Islet precursor cell (in vitro differentiated cells): ENCODE results near the gene PEMT.

Experiments used
- DNase-seq: peaks from one replicate; pipeline ENCODE4 v3.0.0-alpha.2; 2018

The PEMT gene

DNA sequence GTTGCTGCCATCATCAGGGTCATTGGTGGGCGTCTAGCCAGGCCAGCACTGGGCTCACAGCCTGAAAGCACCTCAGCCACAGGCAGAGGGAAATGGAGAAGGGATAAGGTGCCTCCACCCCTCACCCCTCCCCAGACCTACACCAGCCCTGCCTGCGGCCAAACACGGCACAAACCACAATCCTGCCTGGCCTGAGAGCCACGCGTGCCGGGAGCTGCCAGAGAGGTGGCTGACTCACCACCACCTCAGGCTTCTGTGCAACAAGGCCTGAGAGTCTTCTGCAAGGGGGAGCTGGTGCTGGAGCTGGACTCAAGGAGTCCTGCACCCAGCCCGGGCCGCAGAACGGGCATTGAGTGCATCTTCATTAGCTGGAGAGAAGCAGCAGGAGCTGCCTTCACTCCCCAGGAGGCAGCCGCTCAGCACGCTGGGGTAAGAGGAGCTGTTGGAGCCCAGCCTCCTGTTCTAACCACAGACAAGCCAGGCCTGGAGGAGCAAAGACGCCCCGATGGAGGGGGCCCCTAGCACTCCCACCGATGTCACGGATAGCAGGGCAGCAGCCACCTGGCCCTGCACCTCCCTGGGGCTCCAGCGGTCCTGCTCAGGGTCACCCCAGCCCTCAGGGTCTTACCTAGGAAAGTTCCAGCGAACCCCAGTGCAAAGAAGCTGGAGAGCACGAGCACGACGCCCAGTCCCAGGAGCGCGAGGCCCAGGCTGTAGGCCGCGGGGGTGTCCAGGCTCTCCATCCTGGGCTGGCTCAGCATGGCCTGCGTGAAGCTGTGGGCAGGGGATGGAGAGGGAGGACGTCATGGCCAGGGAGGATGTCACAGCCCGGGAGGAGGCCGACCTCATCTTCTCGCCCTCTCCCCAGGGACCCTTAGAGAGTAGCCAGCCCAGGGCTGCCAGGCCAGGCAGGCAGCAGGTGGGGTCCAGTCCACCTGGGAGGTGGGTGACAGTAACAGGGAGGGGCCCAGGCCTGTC, 79.3 kb downstream of the PEMT start:
- DNase-seq: peak; percentile 89

DNA sequence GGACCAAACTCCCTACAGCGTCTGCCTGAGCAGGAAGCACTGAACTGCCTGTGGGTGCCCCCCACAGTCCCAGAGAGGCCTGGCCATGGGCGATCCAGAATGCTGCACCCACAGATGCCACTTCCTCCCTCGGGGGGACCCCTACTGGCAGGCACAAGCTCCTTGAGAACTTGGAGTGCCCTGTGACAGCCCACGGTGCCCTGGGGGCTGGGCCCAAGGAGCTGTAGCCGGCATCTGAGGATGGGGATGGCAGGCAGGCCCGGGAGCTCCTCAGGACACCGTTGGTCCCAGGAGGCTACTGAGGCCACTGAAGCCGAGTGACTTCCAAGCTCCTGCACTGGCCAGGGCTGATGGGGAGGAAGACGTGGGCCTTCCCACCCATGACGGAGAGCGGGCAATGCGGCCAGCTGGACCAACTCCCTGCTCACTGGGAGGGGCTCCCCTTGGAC, 80.2 kb downstream of the PEMT start:
- no peak for DNase-seq

- no peak for DNase-seq
Measured at GRCh38 chr17:17510456-17511292, 80.8 kb downstream of the PEMT start.

DNA sequence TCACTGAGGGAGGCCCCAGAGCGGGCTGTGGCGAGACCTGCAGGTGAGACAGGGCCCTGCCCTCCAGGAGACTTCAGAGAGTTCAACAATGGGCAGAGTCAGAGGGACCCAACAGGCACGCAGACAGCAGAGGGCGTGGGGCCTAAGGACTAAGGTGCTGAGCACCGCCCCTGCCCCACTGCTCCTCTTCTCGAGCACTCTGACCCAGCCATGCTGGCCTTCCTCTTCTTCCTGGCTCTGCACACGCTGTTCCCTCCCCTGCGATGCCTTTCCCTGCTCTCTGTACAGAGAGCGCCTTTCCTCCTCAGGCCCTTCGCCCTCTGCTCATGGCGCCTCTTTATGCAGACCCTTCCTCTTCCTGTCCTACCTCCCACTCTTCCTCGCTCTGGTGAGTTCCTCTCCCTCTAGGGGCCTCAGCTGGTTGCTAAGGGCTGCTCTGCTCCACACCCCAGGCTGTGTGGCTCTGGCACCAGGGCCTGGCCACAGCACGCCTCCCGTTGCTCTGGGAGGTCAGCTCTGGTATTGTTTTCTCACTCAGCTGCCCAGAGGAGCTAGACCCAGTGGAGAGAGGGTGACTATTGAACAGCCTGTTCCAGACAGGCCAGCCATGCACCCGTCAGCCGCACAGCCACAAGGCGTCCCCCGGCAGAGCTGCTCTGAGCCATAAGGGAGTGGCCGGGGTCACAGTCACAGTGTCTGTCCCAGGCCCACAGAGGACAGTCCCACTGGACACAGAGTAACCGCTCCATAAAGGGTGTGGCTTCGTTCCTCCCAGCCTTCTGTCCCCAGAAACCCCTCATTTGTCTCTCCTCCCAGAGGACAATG, 81.7 kb downstream of the PEMT start:
- no peak for DNase-seq

DNA sequence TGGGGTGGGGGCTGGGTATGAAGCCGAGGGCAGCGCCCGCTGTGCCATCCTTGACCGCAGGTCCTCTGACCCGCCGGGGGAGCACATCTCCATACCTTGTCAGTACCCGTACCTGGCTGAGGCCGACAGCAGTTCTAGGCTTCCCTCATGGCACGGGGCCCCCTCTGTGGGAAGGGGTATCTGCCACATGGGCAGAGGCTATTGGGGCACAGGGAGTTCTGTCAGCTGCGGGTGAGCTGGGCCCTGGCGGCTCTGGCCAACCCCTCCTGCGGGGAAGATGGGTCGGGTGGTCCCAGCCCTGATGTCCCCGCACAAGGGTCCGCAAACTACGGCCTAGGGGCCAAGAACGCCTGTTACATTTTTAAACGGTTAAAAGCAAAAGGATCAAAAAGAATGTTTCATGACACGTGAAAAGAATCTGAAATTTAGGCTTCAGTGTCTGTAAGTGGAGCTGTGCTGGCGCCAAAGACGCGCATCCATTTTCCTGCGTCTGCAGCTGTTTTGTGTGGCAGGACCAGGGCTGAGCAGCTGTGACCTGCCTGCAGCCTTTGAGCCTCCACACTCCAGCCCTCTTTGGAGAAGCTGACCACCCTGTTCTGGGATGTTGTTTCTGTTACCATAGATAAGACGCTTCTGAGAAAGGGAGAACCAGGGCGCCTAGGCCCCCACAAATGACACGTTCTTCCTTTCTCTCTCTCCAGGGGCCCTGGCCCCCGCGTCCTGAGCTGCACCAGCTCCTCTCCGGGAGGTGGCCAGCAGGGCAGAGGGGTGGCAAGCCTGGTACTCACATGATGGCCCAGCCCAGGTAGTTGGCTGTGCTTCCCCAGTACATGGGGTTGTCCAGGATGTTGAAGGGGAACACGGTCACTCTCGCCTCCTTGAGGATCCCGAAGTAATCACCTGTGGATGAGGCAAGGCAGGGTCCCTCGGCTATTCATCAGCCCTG, 82.6 kb downstream of the PEMT start:
- DNase-seq: no peak

GRCh38 chr17:17508019-17508535, 83.4 kb downstream of the PEMT start:
- DNase-seq: no peak

- DNase-seq: no peak
Measured at GRCh38 chr17:17507465-17508011, 84.0 kb downstream of the PEMT start.

- no peak for DNase-seq
Measured at GRCh38 chr17:17506893-17507464, 84.5 kb downstream of the PEMT start.

GRCh38 chr17:17506181-17506741, 85.2 kb downstream of the PEMT start:
- DNase-seq: no peak

- no peak for DNase-seq
Measured at GRCh38 chr17:17505610-17506171, 85.8 kb downstream of the PEMT start.

DNA sequence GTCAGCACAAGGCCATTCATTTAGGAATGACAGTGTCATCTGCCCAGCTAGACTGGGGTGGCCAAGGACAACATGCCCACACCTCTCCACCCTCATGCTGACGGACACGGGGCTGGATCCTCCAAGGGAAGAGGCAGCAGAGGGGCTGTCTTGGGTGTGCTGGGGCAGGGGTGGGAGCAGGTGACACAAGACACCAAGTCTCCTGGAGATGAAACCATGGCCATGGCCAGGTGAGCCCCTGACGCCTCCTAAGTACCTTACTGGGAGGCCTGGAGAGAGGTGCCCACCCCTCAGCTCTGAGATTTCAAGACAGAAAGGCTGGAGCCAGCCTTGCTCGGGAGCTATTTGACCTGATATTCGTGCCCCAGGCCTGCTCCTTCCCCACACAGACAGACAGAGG, 86.4 kb downstream of the PEMT start:
- no peak for DNase-seq

DNA sequence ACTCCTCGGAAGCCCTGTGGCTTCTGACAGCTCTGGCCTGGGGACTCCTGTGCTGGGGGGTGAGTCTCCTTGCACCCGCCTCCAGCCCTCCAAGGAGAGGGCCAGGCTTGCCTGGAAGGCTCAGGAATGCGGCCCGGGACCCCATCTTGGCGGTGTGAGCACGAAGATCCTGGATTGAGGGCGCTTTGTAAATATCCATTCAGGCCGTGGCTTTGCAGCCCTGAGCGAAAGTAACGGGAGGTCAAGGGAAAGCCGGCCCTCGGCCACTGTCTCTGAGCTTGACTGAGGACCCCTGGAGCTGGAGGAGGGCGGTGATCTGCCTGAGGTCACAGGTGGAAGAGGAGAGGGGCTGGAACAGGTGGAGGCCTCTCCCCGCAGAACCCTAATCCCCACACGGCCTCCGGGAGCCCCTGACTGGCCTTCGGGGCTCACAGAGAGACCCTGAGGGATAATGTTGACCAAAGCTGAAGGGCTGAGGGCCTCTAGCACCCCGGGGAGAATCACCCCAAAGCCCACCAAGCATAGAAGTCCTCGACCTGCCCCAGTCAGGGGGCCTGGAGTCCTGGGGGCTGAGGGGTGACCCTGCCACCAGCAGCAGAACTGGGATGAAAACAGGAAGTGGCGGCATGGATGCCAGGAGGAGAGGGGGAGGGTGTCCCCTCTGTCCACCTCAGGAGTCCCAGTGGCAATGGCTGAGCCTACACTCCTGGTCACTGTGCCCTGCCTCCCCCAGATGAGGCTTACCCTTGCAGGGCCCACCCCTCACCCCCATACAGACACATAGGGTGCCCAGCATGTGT, 87.0 kb downstream of the PEMT start:
- DNase-seq: no peak

DNA sequence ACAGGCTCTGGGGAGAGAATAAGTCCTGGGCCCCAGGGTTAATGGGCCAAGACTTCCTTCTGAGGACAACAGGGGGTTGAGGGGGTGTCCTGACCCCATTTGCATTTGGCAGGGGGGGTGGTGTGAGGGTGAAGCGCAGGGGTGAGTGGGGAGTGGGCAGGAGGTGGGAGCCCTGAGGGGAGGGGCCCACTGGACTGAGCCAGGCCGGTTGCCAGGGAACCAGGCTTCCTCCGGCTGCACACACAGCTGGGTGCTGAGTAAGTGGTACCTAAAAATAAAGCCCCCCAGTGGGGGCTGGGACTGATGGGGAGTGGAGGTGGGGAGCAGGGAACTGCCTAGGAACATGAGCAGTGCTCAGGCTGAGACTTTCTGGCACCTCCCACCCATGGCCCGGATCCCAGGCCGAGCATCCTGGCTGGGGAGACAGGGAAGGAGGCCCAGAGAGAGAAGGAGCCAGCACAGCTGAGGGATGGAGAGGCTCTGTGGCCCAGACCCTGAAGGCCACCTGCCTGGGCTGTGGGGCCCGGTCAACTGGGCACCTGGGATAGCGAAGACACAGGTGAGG, 87.9 kb downstream of the PEMT start:
- DNase-seq: no peak

DNA sequence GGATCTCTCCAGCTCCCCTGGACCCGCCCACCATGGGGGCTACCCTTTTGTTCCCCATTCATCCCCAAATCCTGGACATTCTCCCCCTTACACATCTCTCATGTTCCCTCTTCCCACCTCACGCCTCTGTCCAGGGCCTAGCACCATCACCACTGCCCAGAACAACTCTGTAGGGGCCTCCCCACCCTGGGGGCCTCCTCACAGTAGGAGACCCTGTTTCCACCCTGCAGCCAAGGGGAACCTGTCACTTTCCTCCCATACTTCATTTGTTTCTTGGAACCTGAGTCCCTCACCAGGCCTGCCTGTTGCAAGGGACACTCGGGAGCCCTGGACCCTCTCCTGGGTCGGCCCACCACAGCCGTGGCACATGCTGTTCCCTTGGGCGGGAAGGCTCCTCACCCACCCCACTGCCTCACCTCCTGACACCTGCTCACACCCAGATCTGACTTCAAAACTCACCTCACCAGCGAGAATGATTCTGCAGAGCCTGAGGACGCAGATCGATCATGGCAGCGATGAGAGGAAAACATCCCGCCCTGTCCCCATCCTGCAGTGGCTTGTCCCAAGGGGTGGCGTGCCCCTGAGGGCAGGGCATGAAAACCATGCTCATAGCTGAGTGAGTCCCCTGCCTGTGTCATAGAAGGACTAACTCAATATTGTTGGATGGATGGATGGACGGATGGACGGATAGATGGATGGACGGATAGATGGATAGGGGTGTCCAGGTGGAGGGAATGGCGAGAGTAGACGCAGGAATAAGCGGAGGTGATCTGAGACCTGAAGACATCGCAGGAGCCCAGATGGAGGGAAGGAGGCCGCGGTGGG, 88.6 kb downstream of the PEMT start:
- DNase-seq: no peak

DNA sequence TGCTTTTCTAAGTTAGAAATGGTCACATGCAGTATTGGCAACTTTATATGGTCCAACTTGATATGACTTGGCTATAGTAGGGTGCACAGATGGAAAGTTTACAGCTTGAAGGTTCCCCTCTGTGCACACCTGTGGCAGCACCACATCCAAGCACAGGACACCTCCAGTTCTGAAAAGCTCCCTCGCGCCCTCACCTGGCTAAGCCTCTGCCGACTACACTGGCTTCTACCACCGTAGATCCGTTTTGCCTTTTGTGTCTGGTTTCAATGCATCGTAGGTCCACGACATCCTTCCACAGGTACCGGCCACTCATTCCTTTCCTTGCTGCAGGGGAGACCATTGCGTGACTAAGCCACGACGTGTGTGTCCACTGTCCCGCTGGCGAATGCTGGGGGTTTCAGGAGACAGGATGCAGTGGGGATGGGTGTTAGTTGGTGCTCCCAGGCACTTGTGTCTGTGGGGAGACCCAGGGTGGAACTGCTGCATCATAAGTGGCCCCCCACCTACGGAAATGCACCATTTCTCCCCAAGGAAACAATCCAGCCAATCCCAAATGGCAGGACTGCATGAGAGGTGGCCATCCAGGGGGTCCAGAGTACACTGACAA, 90.4 kb downstream of the PEMT start:
- no peak for DNase-seq

DNA sequence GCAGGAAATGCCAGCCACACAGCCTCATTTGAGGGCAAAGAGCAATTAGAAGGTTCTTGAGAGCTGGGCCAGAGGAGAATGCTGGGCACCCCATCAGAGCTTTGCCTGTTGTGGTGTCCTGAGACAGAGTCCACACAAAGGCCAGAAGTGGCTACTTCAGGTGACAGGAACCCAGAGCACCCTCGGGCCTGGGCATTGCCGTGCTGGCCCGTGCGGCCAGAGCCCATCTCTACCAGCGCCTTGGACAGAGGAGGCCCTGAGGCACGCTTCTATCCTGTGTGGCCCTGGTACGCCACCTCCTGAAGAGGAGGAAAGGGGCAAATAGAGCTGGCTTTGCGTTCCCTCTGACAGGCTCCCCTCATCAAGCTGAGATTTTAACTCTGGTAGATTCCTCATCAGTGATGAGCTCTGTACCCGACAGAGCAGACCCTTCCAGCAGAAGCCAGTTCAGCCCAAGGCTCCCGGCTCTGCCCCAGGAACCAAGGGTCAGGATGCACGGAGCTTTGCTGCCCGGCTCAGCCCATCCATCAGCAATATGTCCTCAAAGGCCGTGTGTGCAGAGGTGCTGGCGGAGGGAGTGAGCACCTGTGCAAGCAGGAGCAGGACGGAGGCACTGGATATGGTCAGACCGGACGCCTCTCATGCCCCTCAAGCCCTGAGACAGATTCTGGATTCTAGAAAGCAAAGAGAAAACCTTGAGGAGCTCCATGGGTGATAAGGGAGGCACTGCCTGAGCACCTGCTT, 91.9 kb downstream of the PEMT start:
- no peak for DNase-seq
